ENCODE measurements around the gene DYRK3.

Gene DYRK3

DNA sequence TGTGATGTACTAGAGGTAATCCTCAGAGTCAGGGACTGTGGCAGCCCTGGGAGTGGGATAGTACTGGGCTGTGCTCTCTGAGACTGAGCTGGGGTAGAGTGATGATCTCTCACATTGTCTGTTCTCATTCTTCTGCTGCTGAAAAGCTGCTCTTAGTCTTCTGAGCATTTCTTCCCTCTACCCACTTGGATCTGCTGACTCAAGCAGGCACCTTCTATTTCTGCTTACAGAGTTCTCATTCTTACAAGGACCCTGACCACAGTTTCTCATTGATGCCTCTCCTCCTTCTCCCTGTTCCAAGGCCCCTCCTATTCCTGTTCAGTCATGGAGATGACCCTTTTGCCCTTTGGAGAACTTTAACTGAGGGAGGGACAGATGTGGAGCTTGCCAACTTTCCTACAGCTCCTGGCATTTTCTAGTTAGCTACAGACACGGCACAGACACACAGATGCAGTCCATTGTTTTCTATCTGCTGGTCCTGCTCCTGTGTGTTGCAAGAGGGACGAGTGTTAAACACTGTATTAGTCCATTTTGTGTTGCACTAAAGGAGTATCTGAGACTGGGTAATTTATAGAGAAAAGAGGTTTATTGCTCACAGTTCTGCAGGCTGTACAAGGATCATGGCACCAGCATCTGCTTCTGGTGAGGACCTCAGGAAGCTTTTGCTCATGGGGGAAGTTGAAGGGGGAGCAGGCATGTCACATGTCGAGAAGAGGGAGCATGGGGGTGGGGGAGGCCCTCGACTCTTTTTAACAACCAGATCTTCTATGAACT is 61.7 kb downstream of the DYRK3 start:
- H3K4me3 ChIP-seq (ENCODE audit: low read depth, low read length): no peak overlapping the region
- CTCF ChIA-PET: interaction anchor here (0.8 to 1.4 kb wide), 2 partner anchors 28 to 286 kb away, joined by 3 to 4 read pairs; no protein-coding TSS in a partner anchor
- no peak for DNase-seq (ENCODE audit: low read depth, low spot score)
- POLR2A ChIA-PET: interaction anchor here (0.5 to 1.2 kb wide), 2 partner anchors 9 to 56 kb away, joined by 4 to 5 read pairs; no protein-coding TSS in a partner anchor
- TF ChIP-seq, protein P1, sequence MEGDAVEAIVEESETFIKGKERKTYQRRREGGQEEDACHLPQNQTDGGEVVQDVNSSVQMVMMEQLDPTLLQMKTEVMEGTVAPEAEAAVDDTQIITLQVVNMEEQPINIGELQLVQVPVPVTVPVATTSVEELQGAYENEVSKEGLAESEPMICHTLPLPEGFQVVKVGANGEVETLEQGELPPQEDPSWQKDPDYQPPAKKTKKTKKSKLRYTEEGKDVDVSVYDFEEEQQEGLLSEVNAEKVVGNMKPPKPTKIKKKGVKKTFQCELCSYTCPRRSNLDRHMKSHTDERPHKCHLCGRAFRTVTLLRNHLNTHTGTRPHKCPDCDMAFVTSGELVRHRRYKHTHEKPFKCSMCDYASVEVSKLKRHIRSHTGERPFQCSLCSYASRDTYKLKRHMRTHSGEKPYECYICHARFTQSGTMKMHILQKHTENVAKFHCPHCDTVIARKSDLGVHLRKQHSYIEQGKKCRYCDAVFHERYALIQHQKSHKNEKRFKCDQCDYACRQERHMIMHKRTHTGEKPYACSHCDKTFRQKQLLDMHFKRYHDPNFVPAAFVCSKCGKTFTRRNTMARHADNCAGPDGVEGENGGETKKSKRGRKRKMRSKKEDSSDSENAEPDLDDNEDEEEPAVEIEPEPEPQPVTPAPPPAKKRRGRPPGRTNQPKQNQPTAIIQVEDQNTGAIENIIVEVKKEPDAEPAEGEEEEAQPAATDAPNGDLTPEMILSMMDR (IDR thresholded peaks at IDR 0.05; ENCODE audit: insufficient read depth, low read length, missing control alignments): no peak

DNA sequence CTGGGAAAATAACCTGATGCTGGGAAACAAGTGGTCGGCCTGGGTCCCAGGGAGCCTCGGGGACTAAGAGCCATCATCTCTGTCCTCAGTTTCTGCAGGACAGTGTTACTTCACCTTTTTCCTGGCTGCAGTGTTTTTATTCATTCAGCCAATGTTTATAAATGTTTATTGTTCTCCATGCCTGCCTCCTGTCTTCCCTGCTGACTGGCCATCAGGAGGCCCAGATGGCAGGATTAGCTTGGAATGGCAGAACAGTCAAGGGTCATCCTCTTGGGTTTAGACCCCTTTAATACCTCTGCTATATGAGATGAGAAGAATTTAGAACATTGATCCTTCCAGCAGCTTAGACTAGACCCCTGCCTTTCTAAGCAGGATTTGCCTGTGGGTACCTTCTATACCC is 62.7 kb downstream of the DYRK3 start:
- TF ChIP-seq, protein P1 (IDR thresholded peaks at IDR 0.05; ENCODE audit: insufficient read depth, low read length, missing control alignments): no peak
- ChIA-PET POLR2A (no interaction called here), CTCF (interaction anchor here (0.6 to 1.2 kb wide), 2 partner anchors 32 to 207 kb away, joined by 3 to 6 read pairs; no protein-coding TSS in a partner anchor)
- DNase-seq (ENCODE audit: low read depth, low spot score): no peak
- H3K4me3 ChIP-seq (ENCODE audit: low read depth, low read length): no peak overlapping the region

Data from AG04449 (cell line).